ENCODE measurements around the gene BNC2.

The BNC2 gene

DNA sequence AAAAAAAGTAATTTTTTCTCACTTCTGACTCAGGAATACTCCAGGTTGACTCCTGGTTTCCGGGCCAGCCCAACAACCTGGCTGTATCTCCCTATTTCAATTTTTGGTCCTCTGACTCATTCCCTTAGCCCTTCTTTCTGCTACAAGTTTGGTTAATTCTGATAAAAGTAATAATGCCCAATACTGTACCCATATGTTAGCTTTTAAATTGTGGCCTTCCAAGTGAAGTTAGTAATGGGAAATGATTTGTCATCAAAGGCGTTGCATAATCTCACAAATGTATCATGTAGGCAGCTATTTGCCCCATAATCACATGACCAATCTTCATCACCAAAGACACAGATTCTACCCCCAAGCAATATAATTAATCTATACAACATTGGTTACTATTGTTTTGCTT lies 31.1 kb upstream of the BNC2 start:
- H3K4me3 ChIP-seq (ENCODE audit: low read depth, low read length) = no peak overlapping the region

DNA sequence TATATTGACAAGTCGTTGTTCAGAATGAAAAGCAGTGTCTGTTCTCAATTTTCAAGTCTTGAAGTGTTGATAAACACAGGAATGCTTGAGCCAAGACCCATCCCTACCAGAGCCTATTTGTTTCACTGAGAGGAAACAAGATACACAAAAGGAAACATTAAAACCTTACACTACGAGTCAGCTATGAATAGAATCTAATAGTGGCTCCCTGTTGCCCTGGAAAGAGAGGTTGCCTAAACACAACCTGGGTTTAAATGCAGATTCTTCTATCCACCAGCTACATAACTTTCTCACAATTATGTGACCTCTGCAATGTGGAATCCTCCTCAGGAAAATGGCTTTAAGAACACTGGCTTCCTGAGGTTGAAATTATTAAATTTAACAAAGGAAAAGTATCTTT lies 29.1 kb upstream of the BNC2 start:
- Histone ChIP-seq H3K4me3 (ENCODE audit: low read depth, low read length) (no peak overlapping the region), H3K36me3 (replicated peaks) (no peaks in the 10 kb centered on the region), H3K27ac (no peak overlapping the region), H3K27me3 (replicated peaks) (no peaks in the 10 kb centered on the region)
- in situ Hi-C loops (cut with HindIII; ENCODE audit: low pct_ligation_motif_present, low sequenced_read_pairs) = no loop called here
- DNase-seq = peak; percentile 21
- TF ChIP-seq, protein P1, sequence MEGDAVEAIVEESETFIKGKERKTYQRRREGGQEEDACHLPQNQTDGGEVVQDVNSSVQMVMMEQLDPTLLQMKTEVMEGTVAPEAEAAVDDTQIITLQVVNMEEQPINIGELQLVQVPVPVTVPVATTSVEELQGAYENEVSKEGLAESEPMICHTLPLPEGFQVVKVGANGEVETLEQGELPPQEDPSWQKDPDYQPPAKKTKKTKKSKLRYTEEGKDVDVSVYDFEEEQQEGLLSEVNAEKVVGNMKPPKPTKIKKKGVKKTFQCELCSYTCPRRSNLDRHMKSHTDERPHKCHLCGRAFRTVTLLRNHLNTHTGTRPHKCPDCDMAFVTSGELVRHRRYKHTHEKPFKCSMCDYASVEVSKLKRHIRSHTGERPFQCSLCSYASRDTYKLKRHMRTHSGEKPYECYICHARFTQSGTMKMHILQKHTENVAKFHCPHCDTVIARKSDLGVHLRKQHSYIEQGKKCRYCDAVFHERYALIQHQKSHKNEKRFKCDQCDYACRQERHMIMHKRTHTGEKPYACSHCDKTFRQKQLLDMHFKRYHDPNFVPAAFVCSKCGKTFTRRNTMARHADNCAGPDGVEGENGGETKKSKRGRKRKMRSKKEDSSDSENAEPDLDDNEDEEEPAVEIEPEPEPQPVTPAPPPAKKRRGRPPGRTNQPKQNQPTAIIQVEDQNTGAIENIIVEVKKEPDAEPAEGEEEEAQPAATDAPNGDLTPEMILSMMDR (IDR thresholded peaks at IDR 0.05; ENCODE audit: low read depth, low read length, missing control alignments) = no peak

More for the DNA sequence above, 31.1 kb upstream of the BNC2 start:
- Histone ChIP-seq H3K36me3 (replicated peaks) (no peaks in the 10 kb centered on the region), H3K27ac (no peak overlapping the region), H3K27me3 (replicated peaks) (no peaks in the 10 kb centered on the region)
- no peak for DNase-seq
- TF ChIP-seq, protein P1 (IDR thresholded peaks at IDR 0.05; ENCODE audit: low read depth, low read length, missing control alignments) = no peak
- in situ Hi-C loops (cut with HindIII; ENCODE audit: low pct_ligation_motif_present, low sequenced_read_pairs) = no loop called here

DNA sequence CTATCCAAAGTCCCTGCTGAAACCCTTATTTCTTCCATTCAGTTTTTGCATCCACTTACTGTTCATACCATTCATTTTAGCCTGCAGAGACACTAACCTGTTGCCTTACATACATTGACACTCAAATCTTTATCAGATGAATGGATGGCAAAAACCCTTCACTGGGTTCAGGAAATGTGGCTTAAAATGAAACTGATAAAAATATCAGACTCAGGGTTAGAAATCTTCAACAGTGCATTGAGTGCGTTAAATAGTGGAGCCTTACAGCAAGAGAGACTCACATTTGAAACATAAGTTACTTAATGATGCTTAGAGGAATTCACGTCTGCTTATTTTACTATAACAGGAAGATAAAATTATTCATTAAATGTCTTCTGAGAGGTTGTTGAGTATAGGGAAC lies 28.0 kb upstream of the BNC2 start:
- no peak for DNase-seq
- Histone ChIP-seq H3K27ac (no peak overlapping the region), H3K36me3 (replicated peaks) (no peaks in the 10 kb centered on the region), H3K4me3 (ENCODE audit: low read depth, low read length) (no peak overlapping the region), H3K27me3 (replicated peaks) (no peaks in the 10 kb centered on the region)
- TF ChIP-seq, protein P1 (IDR thresholded peaks at IDR 0.05; ENCODE audit: low read depth, low read length, missing control alignments) = no peak
- in situ Hi-C loops (cut with HindIII; ENCODE audit: low pct_ligation_motif_present, low sequenced_read_pairs) = no loop called here

DNA sequence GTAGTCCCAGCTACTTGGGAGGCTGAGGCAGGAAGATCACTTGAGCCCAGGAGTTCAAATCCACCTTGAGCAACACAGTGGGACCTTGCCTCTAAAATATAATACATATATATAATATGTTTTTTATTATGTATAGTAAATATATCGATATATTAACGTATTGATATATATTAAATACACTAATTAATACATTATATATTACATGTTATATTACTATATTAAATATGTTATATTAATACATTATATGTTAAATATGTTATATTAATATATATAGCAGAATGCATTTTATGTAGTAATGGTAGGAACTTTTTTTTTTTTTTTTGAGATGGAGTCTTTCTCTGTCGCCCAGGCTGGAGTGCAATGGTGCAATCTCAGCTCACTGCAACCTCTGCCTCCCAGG lies 18.1 kb upstream of the BNC2 start:
- in situ Hi-C loops (cut with HindIII; ENCODE audit: low pct_ligation_motif_present, low sequenced_read_pairs) = no loop called here
- no peaks in the 10 kb centered on the region for H3K27me3 ChIP-seq (replicated peaks)
- TF ChIP-seq, protein P1 (IDR thresholded peaks at IDR 0.05; ENCODE audit: low read depth, low read length, missing control alignments) = no peak

DNA sequence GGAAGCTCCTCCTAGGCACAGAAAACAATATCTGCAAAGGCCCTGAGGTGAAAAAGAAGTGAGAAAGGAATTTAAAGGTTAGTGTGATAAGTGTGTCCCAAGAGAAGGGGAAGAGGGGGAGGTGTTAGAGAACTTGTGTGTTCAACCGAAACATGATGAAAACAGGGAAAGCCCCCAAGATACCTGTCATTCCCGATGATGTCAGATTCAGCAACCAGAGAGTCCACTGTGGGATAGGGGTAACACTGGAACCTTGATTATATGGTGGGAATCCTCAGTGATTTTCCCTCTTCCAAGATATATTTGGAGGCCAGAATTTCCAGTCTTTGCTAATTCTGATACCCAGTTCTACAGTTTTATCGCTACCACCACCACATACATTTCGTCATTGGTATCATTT lies 15.5 kb upstream of the BNC2 start:
- Histone ChIP-seq H3K36me3 (replicated peaks) (no peaks in the 10 kb centered on the region), H3K27me3 (replicated peaks) (no peaks in the 10 kb centered on the region), H3K4me3 (ENCODE audit: low read depth, low read length) (no peak overlapping the region), H3K27ac (no peak overlapping the region)
- TF ChIP-seq, protein P1 (IDR thresholded peaks at IDR 0.05; ENCODE audit: low read depth, low read length, missing control alignments) = no peak
- no peak for DNase-seq
- in situ Hi-C loops (cut with HindIII; ENCODE audit: low pct_ligation_motif_present, low sequenced_read_pairs) = no loop called here

More for the DNA sequence above, 18.1 kb upstream of the BNC2 start:
- DNase-seq = no peak
- no peaks in the 10 kb centered on the region for H3K36me3 ChIP-seq (replicated peaks)
- no peak overlapping the region for H3K4me3 ChIP-seq (ENCODE audit: low read depth, low read length)
- no peak overlapping the region for H3K27ac ChIP-seq

DNA sequence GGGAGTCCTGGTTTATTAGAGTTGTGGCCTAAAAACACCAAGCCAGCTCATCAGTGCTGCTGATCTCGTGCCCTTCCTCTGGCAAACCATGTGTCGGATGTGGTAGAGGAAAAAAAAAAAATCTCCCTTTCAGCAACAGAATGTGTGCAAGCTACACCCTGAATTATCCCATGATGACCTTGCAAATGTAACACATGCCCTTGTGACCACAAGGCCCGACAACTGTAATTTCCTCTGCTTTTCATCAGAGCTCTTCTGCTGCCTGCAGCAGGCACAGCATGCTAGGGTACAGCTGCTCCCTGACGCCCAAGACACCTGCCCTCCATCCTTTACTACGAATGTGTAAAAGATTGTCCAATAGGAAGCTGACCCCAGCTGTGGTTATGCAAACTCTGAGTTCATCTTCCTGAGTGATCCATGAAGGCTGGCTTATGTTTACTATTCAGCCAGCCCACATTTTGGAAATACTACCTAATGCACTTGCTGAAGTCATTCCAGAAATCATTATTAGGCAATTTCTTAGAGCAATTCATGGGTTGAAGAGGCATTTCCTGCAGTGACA lies 14.6 kb upstream of the BNC2 start:
- in situ Hi-C loops (cut with HindIII; ENCODE audit: low pct_ligation_motif_present, low sequenced_read_pairs) = no loop called here
- no peaks in the 10 kb centered on the region for H3K27me3 ChIP-seq (replicated peaks)
- no peak overlapping the region for H3K27ac ChIP-seq
- no peak for DNase-seq
- no peaks in the 10 kb centered on the region for H3K36me3 ChIP-seq (replicated peaks)
- H3K4me3 ChIP-seq (ENCODE audit: low read depth, low read length) = no peak overlapping the region
- TF ChIP-seq, protein P1 (IDR thresholded peaks at IDR 0.05; ENCODE audit: low read depth, low read length, missing control alignments) = no peak
